Measurements from ENCODE around the gene ATP6V0D1.
"Not testable (repeated sequence)": the region's sequence is repeated elsewhere in the genome, so short reads cannot be mapped to it uniquely, and the experiment has no call there.

Gene ATP6V0D1

DNA sequence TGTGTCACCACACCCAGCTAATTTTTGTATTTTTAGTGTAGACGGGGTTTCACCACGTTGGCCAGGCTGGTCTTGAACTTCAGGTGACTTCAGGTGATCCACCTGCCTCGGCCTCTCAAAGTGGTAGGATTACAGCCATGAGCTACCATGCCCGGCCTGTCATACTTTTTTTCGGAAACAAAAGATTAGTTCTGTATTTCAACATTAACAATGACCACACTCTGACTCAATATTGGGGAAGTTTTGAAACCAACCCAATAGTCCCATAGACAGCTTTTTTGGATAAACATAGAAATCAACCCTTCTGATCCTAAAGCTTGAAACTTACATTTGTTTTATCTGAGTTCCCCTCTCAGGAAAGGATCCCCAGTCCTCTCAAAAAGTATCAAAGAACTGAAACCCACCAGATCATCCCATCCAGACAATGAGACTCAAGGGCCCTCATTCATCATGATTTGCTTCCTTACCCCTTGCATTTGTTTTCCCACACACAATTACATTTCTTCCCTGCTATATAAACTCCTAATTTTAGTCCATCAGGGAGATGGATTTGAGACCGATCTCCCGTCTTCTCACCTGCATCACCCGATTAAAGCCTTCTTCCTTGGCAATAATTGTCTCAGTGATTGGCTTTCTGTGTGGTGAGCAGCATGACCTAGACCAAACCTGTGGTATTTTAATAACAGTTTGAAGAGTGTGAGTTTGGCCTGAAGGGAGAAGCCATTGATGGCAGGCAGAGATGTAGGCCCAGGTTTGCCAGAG lies 9.6 kb upstream of the ATP6V0D1 start:
- H3K27ac ChIP-seq = no peak overlapping the region
- TF ChIP-seq ZFX (IDR thresholded peaks at IDR 0.05) = no peak
- TF ChIP-seq, protein P1, sequence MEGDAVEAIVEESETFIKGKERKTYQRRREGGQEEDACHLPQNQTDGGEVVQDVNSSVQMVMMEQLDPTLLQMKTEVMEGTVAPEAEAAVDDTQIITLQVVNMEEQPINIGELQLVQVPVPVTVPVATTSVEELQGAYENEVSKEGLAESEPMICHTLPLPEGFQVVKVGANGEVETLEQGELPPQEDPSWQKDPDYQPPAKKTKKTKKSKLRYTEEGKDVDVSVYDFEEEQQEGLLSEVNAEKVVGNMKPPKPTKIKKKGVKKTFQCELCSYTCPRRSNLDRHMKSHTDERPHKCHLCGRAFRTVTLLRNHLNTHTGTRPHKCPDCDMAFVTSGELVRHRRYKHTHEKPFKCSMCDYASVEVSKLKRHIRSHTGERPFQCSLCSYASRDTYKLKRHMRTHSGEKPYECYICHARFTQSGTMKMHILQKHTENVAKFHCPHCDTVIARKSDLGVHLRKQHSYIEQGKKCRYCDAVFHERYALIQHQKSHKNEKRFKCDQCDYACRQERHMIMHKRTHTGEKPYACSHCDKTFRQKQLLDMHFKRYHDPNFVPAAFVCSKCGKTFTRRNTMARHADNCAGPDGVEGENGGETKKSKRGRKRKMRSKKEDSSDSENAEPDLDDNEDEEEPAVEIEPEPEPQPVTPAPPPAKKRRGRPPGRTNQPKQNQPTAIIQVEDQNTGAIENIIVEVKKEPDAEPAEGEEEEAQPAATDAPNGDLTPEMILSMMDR (conservative IDR thresholded peaks at IDR 0.05) = no peak

DNA sequence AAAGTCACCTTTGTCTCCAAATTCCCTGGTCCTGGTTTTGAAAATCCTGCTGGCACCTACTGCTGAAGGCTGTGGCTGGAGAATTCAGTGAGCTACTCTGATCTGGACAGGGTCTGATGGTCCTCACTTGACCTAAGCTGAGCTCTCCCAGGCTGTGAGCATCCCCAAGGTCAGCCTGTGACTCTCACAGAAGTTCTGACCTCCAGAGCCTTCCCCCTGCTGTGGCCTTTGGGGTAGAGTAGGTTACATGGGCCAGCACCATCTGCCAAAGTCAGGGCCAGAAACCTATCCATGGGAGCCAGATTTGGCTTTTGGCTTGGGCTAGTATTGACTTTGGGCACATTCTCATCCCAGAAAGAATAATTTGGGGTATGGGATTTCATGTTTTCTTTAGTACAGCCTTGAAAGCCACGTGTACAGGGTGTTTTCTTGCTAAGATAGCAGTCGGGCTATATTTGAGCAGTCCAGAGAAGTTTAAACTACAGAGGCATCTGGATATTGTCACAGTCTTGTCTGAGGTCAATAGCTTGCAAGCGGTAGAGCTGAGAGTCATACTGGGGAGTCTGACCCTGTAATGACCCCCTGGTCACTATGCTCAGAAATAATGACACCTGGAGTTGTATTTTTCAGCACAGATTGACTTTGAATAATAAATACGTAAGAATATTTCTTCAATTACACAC lies 8.6 kb upstream of the ATP6V0D1 start:
- no peak overlapping the region for H3K27ac ChIP-seq
- no peak for TF ChIP-seq ZFX (IDR thresholded peaks at IDR 0.05)
- TF ChIP-seq, protein P1 (conservative IDR thresholded peaks at IDR 0.05) = no peak

DNA sequence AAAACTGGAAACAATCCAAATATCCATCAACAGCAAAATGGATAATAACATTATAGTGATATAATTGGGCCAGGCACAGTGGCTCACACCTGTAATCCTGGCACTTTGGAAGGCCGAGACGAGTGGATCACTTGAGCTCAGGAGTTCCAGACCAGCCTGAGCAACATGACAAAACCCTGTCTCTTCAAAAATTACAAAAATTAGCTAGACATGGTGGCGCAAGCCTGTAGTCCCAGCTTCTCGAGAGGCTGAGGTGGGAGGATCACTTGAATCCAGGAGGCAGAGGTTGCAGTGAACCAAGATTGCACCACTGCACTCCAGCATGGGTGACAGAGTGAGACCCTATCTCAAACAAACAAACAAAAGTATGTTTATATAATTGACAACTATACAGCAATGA lies 6.6 kb upstream of the ATP6V0D1 start:
- not testable (repeated sequence) for H3K27ac ChIP-seq

DNA sequence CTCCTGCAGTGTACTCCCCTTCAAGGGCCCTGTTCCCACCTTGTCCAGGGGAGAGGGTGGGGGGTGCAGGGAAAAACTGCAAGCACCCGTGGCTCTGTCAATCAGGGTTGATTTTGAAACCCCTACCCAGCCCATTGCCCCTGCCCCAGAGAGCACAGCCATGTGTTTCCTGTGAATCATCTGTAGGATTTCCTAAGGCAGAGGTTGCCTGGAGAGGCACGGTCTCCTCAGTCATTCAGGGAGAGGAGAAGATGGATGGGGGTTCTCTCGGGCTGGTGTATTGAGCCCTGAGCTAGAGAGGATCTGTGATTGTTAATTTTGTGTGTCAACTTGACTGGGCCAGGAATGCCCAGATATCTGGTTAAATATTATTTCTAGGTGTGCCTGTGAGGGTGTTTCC lies 5.8 kb upstream of the ATP6V0D1 start:
- TF ChIP-seq, protein P1 (conservative IDR thresholded peaks at IDR 0.05) = no peak
- no peak for TF ChIP-seq ZFX (IDR thresholded peaks at IDR 0.05)
- H3K27ac ChIP-seq = no peak overlapping the region

DNA sequence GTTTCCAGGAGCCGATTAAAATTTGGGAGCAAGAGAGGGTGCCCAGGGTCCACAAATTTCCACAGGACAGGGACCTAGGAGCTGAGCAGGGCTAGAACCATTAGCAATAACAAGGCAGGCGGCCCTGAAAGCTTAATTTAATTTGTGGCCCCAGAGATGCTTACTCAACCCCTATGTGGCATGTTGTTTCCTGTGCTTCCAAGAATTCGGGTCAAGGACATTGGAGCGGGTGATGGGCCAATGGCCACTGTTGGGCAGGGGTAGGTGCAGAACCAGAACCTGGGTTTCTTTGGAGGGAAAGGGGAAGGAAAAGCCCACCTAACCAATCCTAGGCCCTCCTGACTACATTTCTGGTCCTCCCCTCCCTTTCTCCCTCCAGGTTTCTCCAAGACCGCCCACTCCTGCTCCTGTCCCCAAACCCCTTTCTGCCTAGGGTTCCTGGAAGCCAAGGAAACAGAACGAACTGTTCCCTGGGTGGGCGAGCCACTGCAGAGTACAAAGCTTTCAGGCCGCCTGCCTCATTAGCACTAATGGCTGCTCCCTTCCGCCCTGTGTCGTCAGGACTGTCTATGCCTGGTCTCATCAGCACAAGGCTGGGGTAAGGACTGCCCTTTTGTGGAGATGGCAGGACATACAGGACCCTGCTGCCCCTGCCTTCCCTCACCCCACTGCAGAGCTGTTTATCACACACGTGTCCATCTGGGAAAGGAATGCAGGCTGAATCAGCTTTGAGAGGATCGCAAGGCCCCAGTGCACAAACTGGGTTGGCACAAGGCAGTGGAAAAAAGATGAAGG lies 3.0 kb upstream of the ATP6V0D1 start:
- TF ChIP-seq, protein P1 (conservative IDR thresholded peaks at IDR 0.05) = no peak
- TF ChIP-seq ZFX (IDR thresholded peaks at IDR 0.05) = no peak
- H3K27ac ChIP-seq = no peak overlapping the region

DNA sequence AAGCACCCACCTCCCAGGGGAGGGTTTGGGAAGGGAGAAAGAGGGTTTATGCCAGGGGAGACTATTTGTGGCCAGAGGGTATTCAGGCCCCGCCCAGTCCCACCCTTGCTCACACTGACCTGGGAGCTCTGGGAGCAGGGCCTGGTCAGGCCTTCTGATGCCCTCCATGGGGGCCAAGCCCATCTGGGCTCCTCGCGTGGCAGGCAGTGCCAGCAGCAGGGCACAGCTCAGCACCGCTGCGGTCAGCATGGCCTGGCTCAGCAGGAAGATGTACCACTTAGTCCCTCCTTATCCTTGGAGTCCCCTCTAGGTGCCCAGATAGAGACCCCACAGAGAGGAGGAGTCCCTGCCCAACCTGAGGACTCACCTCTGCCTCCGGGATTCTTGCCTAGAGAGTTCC lies 2.2 kb upstream of the ATP6V0D1 start, which contains the start of gene AGRP:
AGRP (minus strand) TSS at position 398 of the 400 bp plus-strand sequence; CDS start at position 249, 149 bp downstream.
- H3K27ac ChIP-seq = no peak within 1 kb of the TSS; the same call in 1 of the 2 replicates
- TF ChIP-seq, protein P1 (conservative IDR thresholded peaks at IDR 0.05) = no peak
- TF ChIP-seq ZFX (IDR thresholded peaks at IDR 0.05) = no peak

DNA sequence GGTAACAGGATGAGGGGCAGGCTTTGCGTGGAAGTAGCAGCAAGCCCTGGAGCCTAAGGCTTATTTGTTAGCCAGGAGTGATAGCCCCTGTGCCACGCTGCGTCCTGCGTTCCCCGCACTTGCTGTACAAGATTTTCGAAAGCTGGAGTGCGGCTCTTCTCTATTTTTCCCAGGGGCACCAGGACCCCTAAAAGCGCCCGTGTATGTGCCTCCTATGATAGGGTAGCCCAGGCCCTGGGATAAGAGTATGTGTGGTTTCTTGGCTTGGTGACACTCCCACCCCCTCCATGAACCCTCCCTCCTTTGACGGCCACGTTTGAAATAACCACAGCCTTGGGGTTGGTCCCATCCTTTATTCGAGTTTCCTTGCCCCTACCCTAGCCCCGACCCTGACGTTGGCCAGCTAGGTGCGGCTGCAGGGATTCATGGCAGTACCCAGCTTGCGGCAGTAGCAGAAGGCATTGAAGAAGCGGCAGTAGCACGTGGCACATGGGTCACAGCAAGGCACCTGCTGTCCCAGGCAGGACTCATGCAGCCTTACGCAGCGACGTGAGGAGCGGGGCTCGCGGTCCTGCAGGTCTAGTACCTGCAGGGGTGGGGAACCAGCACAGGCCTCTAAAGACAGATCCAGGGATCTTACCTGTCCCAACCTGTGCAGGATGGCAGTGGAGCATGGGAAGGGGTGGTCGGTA lies 1.4 kb upstream of the ATP6V0D1 start:
- TF ChIP-seq, protein P1 (conservative IDR thresholded peaks at IDR 0.05) = no peak
- TF ChIP-seq ZFX (IDR thresholded peaks at IDR 0.05) = no peak
- peak overlapping the region; percentile 74; the same call in 1 of the 2 replicates for H3K27ac ChIP-seq
